ENCODE measurements around the gene SPATA33. TPM values are rescaled to one million over a fixed set of nuclear protein-coding genes. Genes with fewer than 3 reads are reported as not detected.
A peak's percentile ranks its signal among the peaks of the same experiment; 100 is the strongest.
"Not testable (repeated sequence)": the region's sequence is repeated elsewhere in the genome, so short reads cannot be mapped to it uniquely, and the experiment has no call there.

SPATA33 gene
- polyA plus RNA-seq, 2 of the 4 experiments (the other 2 are of a cell fraction) = 6.1 to 12.1 TPM

DNA sequence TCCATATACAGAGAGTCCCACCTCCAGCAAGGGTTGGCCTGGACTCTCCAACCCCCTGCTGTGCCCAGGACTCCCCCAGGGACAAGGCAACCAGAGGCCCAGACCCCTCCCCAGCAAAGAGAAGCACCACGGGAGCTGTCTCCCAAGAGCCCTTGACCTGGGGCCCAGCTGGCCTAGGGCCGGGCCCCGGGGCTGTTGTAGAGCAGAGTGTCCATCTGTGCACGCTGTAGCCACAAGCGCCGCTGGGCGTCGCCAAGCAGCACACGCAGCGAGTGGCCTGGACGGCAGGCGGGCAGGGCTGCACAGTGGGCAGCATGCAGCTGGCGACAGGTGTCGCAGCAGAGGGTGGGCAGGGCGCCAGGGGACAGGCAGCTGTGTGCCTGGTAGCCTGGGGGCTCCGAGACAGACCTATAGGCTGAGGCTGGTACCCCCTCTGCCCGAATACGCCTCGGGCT lies 39.6 kb downstream of the SPATA33 start:
- no peak for ATAC-seq
- WGBS (ENCODE audit: missing lambda C conversion rate) = 96% methylated on average over 16 of the region's 19 CpGs

DNA sequence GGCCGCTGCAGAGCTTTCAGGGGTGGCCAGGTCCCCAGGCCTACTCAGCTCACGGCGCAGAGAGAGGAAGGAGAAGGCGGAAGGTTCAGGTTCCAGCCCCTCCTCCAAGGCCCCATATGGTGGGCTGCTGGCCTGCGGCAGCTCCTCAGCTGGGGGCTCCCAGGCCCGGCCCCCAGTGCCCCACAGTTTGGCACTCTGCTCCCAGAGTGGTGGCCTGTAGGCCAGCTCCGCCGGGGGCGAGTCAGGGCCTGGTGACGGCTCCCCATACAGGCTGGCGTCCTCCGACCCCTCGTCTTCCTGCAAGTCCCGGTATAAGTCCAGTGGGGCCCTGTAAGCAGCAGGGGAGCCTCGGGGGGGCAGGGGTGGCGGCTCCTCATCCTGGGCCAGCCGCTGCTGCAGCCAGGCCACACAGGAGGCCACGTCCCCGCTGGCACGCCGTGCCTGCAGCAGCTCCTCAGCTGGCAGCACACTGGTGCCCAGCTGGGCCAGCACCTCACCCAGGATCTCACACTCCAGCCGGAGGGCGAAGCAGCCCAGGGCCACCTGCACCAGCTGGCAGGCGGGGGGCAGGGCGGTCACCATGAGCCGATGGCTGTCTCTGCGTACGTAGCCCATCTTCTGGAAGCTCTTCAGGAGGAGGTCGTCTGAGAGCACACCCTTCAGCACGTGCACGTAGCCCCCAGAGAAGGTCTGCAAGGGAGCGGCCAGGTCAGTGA lies 40.1 kb downstream of the SPATA33 start:
- TF ChIP-seq JUNB (IDR thresholded peaks at IDR 0.05) (no peak), SMC3 (IDR thresholded peaks at IDR 0.05) (no peak), ZFP36 (IDR thresholded peaks at IDR 0.05; ENCODE audit: borderline replicate concordance, partially characterized antibody) (no peak), RAD21 (conservative IDR thresholded peaks at IDR 0.05 in 1 of 2, IDR thresholded peaks at IDR 0.05 in 1 of 2) (no peak), HOXB13 (CRISPR knock-in tag; IDR thresholded peaks at IDR 0.05; ENCODE audit: low read depth) (no peak), POLR2A (IDR thresholded peaks at IDR 0.05; ENCODE audit: low read length) (no peak), BHLHE40 (IDR thresholded peaks at IDR 0.05; ENCODE audit: low read depth, low read length) (no peak)
- TF ChIP-seq, protein P1, sequence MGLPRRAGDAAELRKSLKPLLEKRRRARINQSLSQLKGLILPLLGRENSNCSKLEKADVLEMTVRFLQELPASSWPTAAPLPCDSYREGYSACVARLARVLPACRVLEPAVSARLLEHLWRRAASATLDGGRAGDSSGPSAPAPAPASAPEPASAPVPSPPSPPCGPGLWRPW (IDR thresholded peaks at IDR 0.05) = no peak
- TF ChIP-seq, protein P2, sequence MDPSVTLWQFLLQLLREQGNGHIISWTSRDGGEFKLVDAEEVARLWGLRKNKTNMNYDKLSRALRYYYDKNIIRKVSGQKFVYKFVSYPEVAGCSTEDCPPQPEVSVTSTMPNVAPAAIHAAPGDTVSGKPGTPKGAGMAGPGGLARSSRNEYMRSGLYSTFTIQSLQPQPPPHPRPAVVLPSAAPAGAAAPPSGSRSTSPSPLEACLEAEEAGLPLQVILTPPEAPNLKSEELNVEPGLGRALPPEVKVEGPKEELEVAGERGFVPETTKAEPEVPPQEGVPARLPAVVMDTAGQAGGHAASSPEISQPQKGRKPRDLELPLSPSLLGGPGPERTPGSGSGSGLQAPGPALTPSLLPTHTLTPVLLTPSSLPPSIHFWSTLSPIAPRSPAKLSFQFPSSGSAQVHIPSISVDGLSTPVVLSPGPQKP (IDR thresholded peaks at IDR 0.05; ENCODE audit: low read depth, low read length) = no peak
- TF ChIP-seq, protein P3, sequence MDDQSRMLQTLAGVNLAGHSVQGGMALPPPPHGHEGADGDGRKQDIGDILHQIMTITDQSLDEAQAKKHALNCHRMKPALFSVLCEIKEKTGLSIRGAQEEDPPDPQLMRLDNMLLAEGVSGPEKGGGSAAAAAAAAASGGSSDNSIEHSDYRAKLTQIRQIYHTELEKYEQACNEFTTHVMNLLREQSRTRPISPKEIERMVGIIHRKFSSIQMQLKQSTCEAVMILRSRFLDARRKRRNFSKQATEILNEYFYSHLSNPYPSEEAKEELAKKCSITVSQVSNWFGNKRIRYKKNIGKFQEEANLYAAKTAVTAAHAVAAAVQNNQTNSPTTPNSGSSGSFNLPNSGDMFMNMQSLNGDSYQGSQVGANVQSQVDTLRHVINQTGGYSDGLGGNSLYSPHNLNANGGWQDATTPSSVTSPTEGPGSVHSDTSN (IDR thresholded peaks at IDR 0.05) = no peak
- ChIA-PET CTCF (interaction anchor here (0.5 to 4.3 kb wide), 11 partner anchors 8 to 348 kb away, joined by 3 to 33 read pairs (median 5); partner anchors contain the start of gene CPNE7), POLR2A (interaction anchor here (0.6 to 4.4 kb wide), 2 partner anchors 11 to 56 kb away, joined by 4 to 26 read pairs; partner anchors contain the start of gene CDK10)
- Histone ChIP-seq H3K27ac (no peak overlapping the region), H3K4me2 (no peak overlapping the region), H3K9me3 (no peaks in the 10 kb centered on the region), H3K4me3 (no peak overlapping the region), H3K4me1 (peaks cover 12% of the 10 kb centered on the region)
- ATAC-seq (no peak), DNase-seq (ENCODE audit: low read depth in 1 of 2, low spot score in 1 of 2) (no peak), FAIRE-seq (no peak)
- 94% methylated on average over 19 of the region's 32 CpGs for WGBS (ENCODE audit: missing lambda C conversion rate)

More for the DNA sequence above, 39.6 kb downstream of the SPATA33 start:
- FAIRE-seq = no peak
- H3K4me2 ChIP-seq = no peak overlapping the region
- H3K4me3 ChIP-seq = no peak overlapping the region
- H3K27ac ChIP-seq = no peak overlapping the region
- ChIA-PET POLR2A (interaction anchor here (0.6 to 4.4 kb wide), 2 partner anchors 11 to 57 kb away, joined by 4 to 26 read pairs; partner anchors contain the start of gene CDK10), CTCF (interaction anchor here (0.5 to 1.8 kb wide), 5 partner anchors 9 to 163 kb away, joined by 3 to 9 read pairs (median 4); partner anchors contain the start of gene CPNE7)
- no peak for DNase-seq (ENCODE audit: low read depth in 1 of 2, low spot score in 1 of 2)
- peaks cover 10% of the 10 kb centered on the region for H3K4me1 ChIP-seq
- TF ChIP-seq RARB (CRISPR knock-in tag; IDR thresholded peaks at IDR 0.05) (no peak), CEBPB (IDR thresholded peaks at IDR 0.05) (no peak), EHF (CRISPR knock-in tag; IDR thresholded peaks at IDR 0.05) (no peak)
- H3K9me3 ChIP-seq = no peaks in the 10 kb centered on the region

DNA sequence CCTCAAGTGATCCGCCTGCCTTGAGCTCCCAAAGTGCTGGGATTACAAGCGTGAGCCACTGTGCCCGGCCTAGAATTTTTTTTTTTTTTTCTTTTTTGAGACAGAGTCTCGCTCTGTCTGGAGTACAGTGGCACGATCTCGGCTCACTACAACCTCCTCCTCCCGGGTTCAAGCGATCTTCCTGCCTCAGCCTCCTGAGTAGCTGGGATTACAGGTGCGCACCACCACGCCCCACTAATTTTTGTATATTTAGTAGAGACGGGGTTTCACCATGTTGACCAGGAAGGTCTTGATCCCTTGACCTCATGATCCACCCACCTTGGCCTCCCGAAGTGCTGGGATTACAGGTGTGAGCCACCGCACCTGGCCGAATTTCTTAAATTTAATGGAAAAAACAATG lies 41.1 kb downstream of the SPATA33 start:
- 98% methylated on average over 14 of the region's 14 CpGs for WGBS (ENCODE audit: missing lambda C conversion rate)
- not testable (repeated sequence) for ATAC-seq; DNase-seq (ENCODE audit: low read depth in 1 of 2, low spot score in 1 of 2); H3K27ac ChIP-seq; FAIRE-seq; H3K4me3 ChIP-seq; H3K4me2 ChIP-seq; H3K9me3 ChIP-seq
- CTCF ChIA-PET = interaction anchor here (0.6 to 4.3 kb wide), 13 partner anchors 9 to 347 kb away, joined by 3 to 33 read pairs (median 9); partner anchors contain the start of gene CDK10
- H3K4me1 ChIP-seq = peaks cover 12% of the 10 kb centered on the region
- POLR2A ChIA-PET = interaction anchor here (4.4 kb wide), 1 partner anchor 12 kb away, joined by 26 read pairs; the partner anchor contains the start of gene CDK10

DNA sequence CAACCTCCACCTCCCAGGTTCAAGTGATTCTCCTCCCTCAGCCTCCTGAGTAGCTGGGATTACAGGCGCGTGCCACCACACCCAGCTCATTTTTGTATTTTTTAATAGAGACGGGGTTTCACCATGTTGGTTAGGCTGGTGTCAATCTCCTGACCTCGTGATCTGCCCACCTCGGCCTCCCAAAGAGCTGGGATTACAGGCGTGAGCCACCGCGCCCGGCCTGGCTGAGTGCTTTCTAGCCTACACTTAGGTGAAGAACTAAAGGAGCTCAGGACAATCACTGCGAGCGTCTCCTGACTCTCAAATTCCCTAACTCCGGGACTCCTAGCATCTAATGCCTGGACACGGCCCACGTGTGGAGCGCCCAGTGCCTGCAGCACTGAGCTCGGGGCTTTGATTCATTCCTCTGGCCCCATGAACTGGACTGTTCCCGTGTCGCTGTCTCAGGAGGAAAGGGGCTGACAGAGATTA lies 42.0 kb downstream of the SPATA33 start:
- not testable (repeated sequence) for FAIRE-seq; H3K4me3 ChIP-seq; DNase-seq (ENCODE audit: low read depth in 1 of 2, low spot score in 1 of 2); H3K9me3 ChIP-seq
- ChIA-PET CTCF (interaction anchor here (0.6 to 4.3 kb wide), 36 partner anchors 10 to 211 kb away, joined by 3 to 33 read pairs (median 6); partner anchors contain the start of genes CDK10 and CPNE7), POLR2A (interaction anchor here (0.6 to 2.6 kb wide), 4 partner anchors 13 to 130 kb away, joined by 3 to 24 read pairs (median 4); partner anchors contain the start of genes CDK10, CHMP1A and SPATA33)
- 74% methylated on average over 16 of the region's 18 CpGs for WGBS (ENCODE audit: missing lambda C conversion rate)
- peak overlapping the region; percentile 98 for H3K4me2 ChIP-seq
- H3K4me1 ChIP-seq = peaks cover 12% of the 10 kb centered on the region
- peak overlapping the region in 1 of 2 experiments; percentile 65; a peak in 2 of 6 replicates for H3K27ac ChIP-seq
- ATAC-seq = peak in 1 of 2 experiments; percentile 1; a peak in 3 of 6 replicates

Measured in A549 (cell line).